Raji (cell line): ENCODE results near the gene AASDHPPT.

Experiments
- POLR2A ChIP-seq: IDR thresholded peaks from 2 replicates; pipeline ENCODE4 v1.6.1; 2011; ENCODE audit warnings: low read depth, low read length, control low read depth; ENCODE audit not compliant: insufficient read depth

Gene AASDHPPT

DNA sequence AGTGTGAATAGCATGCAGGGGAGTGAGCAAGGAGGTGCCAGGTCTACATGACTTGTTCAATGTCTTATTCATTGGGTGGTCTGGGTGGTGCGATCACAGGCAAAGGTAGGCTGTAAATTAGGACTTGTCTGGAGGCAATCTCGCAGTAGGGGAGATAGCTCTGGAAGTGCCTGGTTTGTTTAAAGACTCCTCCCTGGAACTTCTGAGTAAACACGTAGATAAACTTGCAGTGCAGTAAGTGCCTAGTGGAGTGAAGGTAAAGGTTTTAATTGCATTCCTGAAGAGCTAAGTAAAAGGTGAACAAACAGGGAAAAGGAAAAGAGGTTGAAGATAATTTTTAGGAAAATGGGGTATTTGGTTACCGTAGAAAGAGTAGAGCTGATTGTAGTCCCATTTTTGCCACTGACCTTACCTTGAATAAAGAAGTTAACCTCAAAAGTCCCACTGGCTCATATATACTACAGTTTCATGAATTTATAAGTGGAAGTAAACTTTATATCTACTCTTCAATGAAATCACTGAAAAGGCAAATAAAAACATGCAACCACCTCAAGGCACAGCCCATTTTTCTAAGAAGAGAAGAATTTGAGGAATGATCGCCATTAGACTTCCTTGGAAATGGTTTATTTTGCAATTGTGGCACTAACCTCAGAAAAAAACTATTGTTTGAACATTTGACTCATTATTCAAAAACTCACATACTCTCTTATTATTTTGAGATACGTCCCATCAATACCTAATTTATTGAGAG lies 44.3 kb downstream of the AASDHPPT start:
- TF ChIP-seq POLR2A = no peak

DNA sequence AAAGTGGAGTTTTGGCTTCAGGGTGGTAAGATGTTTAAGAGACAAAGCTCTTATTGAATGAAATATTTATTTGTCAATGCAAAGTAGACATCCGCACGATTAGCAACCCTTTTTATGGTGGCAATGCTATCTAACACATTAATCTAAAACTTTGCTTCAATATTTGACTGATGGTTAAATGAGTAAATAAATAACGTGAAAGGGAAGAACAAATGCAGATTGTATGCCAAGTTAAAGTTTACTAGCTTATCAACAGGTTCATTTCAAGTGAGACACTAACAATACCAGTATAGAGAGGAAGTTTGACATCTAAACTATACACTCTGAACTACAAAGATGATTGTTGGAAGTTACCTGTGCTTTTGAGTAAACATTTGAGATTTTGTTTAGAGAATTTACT lies 50.1 kb downstream of the AASDHPPT start:
- no peak for TF ChIP-seq POLR2A

DNA sequence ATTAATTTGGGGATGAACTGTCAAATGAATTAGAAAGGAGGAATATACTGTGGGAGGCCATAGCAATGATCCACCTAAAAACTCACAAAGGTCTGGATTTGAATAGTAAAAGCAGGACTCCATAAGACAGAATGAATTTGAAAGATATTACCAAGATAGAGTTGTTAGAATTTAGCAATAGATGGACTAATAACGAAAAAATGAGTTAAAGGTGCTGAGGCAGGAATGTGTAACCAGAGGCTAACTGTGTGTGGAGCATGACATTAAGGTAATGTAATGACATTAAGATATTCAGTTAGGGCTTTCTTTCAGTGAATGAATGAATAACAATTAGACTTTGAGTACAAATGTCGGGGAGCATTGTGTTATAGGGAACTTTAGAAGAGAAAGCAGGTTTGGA lies 51.3 kb downstream of the AASDHPPT start:
- no peak for TF ChIP-seq POLR2A

DNA sequence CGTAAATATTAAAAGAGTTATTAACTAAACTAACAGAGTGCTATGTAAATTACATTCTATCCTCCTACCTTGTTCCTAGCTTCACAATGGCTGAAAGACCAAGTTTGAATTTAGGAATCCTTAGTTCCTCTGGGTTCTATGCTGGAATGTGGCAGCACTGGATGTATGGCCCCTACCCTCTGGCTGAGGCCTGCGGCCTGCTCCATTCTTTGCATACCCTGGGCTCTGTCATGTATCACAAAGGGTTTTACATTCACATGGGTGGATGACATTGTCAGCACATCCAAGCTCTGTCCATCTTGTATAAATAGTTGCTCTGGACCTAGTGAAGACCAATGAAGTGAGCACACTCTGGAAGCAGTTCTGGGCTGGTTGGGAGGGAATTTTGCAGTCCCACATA lies 54.5 kb downstream of the AASDHPPT start:
- TF ChIP-seq POLR2A = no peak

DNA sequence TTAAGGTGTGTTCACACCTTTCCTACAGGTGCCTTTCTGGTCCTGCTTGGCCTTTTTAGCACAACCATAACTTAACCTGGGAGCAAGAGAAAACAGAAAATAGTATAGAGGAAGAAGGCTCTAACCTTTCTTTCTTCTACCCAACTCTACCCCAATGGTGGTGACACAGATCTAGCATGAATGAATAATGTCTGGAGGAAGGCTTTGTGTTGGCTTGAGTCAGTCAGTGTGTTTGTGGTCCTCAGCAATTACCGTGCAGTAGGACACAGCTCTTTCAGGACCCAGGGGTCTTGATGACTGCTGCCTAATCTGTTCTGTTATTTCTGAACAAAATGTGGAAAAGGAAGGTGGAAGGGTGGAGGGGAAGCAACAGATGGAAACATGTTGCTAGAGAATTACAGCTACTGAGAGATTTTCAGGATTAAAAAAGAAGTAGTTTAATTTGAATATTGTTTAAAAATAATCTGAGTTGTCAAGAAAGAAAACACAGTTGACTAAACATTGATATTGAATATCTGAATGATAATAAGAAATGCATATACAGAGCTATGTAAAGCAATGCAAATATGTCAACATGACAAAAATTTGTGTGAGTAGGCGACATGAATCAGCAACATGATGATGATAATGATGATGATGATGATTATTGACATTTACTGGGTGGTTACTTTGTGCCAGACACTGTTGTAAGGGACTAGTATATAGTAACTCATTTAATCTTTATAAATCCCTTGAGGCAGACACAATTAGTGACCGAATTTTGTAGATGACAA lies 55.3 kb downstream of the AASDHPPT start:
- no peak for TF ChIP-seq POLR2A

DNA sequence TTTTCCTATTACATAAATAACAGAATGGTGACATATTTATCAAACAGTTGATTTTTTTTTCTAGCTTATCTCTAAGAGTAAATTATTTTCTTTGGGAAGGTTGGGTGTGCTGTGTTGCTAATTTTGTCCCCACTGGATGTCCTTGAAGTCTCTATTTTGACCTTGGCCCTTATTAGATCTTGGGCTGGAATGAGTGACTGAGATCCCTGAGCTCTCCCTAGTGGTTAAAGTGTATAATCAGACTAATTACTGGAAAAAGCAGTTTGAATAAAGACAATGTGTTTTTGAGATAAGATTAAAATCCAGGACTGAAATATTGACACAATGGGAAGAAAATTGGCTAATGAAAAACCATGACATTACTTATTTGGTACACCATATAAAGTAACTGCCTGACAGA lies 56.1 kb downstream of the AASDHPPT start:
- TF ChIP-seq POLR2A = no peak

DNA sequence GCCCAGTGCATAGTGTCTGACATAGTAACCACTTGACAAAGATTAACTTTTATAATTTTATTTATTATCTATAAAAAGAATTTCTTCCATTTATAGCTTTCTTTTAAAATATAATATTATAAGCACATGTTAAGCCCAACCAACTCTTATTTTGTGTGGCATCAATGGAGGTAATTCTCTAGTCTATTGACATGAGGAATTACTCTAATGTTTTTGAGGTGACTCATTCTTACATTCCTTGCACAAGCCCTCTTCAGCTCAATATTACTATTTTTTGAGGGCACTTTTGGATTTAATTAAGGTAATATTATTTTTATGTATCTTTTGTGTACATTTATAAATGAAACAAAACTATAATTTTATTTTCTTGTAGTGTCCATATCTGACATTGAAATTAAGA lies 59.6 kb downstream of the AASDHPPT start:
- TF ChIP-seq POLR2A = no peak

DNA sequence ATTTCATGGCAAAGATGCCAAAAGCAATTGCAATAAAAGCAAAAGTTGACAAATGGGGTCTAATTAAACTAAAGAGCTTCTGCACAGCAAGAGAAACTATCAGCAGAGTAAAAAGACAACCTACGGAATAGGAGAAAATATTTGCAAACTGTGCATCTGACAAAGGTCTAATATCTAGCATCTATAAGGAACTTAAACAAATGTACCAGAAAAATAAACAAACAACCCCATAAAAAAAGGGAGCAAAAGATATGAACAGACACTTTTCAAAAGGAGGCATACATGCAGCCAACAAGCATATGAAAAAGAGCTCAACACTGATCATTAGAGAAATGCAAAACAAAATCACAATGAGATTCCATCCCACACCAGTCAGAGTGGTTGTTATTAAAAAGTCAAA lies 60.3 kb downstream of the AASDHPPT start:
- no peak for TF ChIP-seq POLR2A
